ENCODE measurements around the gene NHSL1.
A peak's percentile ranks its signal among the peaks of the same experiment; 100 is the strongest.

NHSL1 gene, protein sequence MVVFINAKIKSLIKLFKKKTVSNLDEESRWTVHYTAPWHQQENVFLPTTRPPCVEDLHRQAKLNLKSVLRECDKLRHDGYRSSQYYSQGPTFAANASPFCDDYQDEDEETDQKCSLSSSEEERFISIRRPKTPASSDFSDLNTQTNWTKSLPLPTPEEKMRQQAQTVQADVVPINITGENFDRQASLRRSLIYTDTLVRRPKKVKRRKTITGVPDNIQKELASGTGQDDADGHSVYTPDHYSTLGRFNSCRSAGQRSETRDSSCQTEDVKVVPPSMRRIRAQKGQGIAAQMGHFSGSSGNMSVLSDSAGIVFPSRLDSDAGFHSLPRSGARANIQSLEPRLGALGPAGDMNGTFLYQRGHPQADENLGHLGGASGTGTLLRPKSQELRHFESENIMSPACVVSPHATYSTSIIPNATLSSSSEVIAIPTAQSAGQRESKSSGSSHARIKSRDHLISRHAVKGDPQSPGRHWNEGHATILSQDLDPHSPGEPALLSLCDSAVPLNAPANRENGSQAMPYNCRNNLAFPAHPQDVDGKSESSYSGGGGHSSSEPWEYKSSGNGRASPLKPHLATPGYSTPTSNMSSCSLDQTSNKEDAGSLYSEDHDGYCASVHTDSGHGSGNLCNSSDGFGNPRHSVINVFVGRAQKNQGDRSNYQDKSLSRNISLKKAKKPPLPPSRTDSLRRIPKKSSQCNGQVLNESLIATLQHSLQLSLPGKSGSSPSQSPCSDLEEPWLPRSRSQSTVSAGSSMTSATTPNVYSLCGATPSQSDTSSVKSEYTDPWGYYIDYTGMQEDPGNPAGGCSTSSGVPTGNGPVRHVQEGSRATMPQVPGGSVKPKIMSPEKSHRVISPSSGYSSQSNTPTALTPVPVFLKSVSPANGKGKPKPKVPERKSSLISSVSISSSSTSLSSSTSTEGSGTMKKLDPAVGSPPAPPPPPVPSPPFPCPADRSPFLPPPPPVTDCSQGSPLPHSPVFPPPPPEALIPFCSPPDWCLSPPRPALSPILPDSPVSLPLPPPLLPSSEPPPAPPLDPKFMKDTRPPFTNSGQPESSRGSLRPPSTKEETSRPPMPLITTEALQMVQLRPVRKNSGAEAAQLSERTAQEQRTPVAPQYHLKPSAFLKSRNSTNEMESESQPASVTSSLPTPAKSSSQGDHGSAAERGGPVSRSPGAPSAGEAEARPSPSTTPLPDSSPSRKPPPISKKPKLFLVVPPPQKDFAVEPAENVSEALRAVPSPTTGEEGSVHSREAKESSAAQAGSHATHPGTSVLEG (N-terminal part only)

GRCh38 chr6:138499303-138500018, at the start of gene NHSL1:
TSS of gene NHSL1 (minus strand) at chr6:138499494. CDS start at chr6:138499290, 204 bp downstream.
- peak within 1 kb of the TSS; percentile 45 for H3K4me3 ChIP-seq (ENCODE audit: low read depth, low read length)

GRCh38 chr6:138546733-138547185, 47.5 kb upstream of the NHSL1 start:
- no peak overlapping the region for H3K4me3 ChIP-seq (ENCODE audit: low read depth, low read length)

DNA sequence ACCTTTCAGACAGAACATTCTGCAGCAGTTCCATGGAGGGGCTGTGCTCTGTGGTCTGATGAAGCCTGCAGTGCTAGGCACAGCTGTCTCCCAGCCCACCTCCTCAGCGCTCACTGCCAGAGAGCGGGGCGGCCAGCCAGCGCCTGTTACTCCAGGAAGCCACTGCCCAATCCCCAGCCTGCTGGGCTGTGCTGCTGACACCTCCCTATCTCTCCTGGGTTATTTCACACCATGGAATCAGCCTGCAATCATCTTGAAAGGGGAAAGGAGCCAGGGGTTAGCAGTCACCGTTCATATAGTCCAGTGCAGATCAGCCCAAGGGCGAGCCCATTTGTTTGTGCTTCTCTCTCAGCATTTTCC, 46.3 kb upstream of the NHSL1 start:
- no peak overlapping the region for H3K4me3 ChIP-seq (ENCODE audit: low read depth, low read length)

- H3K4me3 ChIP-seq (ENCODE audit: low read depth, low read length): no peak overlapping the region
These were observed 45.2 kb upstream of the NHSL1 start for GRCh38 chr6:138544501-138544900.

DNA sequence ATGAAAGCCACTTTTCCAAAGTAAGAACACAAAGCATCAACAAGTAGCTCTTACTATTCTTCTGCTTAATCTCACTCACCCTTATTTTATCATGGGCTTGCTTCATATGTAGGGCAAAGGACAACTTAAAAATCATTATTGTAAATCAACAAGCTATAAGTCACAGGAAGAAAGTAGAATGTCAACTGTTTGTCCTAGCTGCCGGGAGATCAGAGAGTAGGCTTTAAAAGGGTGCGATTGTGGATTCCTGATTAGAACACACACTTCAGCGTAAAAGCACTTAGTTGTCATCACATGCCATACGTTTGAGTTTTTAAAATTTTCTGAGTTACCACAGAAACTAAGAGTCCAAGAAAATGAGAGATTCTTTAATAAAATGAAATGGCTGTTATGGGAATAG, 44.4 kb upstream of the NHSL1 start:
- H3K4me3 ChIP-seq (ENCODE audit: low read depth, low read length): no peak overlapping the region

DNA sequence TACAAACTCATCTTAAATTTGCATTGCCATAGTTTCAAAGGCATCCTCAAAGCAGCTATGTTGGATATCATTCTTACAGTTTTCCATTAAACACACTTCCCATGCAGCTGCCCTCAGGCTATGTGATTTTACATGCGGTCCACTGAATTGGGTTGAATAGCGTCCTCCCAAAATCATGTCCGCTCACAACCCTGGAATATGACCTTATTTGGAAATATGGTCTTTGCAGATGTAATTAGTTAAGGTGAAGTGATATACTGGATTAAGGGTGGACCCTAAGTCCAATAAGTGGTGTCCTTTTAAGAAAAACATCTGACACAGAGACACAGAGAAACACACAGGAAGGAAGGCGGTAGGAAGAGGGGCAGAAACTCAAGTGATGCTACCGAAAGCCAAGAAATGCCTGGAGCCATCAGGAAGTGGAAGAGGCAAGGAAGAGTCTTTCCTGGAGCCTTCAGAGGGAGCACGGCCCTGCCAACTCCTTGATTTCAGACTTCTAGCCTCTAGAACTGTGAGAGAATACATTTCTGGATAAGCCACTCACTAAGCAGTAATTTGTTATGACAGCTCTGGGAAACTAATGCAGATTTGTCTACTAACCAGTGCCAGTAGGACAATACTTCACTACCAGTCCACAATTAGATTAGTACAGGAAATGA, 42.7 kb upstream of the NHSL1 start:
- H3K4me3 ChIP-seq (ENCODE audit: low read depth, low read length): no peak overlapping the region

DNA sequence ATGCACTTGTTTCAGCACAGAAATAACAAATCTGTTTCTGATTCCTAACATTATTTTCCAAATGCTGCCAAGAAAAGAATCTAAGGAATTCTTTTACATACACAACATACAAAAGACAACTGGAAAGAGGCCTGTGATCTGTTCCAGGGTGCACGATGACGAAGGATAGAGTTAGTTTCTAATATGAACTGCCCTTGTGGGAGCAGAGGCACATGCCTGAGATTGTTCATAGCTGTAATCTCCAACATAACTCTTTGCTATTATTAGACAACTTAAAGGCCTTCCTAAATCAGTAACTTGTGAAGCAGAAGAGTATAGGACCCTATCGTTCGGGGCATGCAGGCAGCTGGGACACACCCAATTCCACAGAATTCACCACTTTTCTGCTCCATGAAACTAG, 41.2 kb upstream of the NHSL1 start:
- no peak overlapping the region for H3K4me3 ChIP-seq (ENCODE audit: low read depth, low read length)

- H3K4me3 ChIP-seq (ENCODE audit: low read depth, low read length): no peak overlapping the region
These were observed 40.6 kb upstream of the NHSL1 start for GRCh38 chr6:138539876-138540275.

GRCh38 chr6:138538390-138539031, 39.2 kb upstream of the NHSL1 start:
- H3K4me3 ChIP-seq (ENCODE audit: low read depth, low read length): no peak overlapping the region

DNA sequence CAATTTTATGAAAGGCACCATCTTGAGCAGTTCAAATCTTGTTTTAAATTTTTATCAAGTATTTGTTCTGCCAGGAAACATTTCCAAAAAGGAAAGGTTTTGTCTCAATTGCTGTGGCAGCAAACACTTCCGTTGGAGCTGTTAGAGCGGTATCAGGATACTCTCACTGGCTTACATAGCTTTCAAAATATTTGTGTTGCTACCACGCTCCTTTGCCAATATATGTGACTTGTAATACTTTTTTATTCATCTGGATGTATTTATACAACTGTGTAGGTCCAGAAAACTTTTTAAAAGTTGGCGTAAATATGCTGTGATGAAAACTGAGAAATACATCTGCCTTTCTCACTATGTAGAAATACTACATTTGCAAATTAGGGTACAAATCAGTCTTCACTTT, 37.8 kb upstream of the NHSL1 start:
- no peak overlapping the region for H3K4me3 ChIP-seq (ENCODE audit: low read depth, low read length)

GRCh38 chr6:138535728-138536455, 36.6 kb upstream of the NHSL1 start:
- H3K4me3 ChIP-seq (ENCODE audit: low read depth, low read length): no peak overlapping the region

- H3K4me3 ChIP-seq (ENCODE audit: low read depth, low read length): no peak overlapping the region
These were observed 34.4 kb upstream of the NHSL1 start for GRCh38 chr6:138533667-138534066.

DNA sequence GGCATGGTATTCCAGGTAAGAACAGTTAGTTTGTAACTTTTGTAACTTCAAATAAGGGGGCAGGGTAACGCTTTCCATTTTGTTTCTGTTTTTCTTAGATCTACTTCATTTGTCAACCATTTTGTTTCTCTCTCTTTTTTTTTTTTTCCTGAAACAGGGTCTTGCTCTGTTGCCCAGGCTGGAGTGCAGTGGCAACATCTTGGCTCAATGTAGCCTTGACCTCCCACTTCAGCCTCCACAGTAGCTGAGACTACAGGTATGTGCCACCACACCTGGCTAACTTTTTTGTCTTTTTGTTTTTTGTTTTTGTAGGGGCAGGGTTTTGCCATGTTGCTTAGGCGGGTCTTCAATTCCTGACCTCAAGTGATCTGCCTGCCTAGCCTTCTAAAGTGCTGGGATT, 32.1 kb upstream of the NHSL1 start:
- no peak overlapping the region for H3K4me3 ChIP-seq (ENCODE audit: low read depth, low read length)

DNA sequence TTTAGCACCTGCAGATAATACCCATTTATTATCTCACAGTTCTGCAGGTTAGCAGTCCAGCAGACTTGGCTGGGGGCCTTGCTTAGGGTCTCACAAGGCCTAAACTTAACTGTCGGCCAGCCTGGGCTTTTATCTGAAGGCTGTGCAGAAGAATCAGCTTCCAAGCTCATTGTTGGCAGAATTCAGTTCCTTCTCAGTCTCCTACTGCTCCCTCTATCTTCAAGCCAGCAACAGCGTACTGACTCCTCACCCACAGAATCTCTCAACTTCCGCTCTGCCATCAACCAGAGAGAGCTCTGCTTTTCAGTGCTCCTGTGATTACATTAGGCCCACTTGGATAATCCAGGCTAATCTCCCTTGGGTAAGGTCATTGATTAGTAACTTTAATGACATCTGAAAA, 30.2 kb upstream of the NHSL1 start:
- H3K4me3 ChIP-seq (ENCODE audit: low read depth, low read length): no peak overlapping the region

GRCh38 chr6:138528956-138529355, 29.7 kb upstream of the NHSL1 start:
- no peak overlapping the region for H3K4me3 ChIP-seq (ENCODE audit: low read depth, low read length)

GRCh38 chr6:138528137-138528536, 28.8 kb upstream of the NHSL1 start:
- H3K4me3 ChIP-seq (ENCODE audit: low read depth, low read length): no peak overlapping the region

- no peak overlapping the region for H3K4me3 ChIP-seq (ENCODE audit: low read depth, low read length)
These were observed 28.3 kb upstream of the NHSL1 start for GRCh38 chr6:138527411-138528088.

- H3K4me3 ChIP-seq (ENCODE audit: low read depth, low read length): no peak overlapping the region
These were observed 27.5 kb upstream of the NHSL1 start for GRCh38 chr6:138526822-138527235.
